ENCODE data around the gene AFMID. TPM values are rescaled to one million over a fixed set of nuclear protein-coding genes. Genes with fewer than 3 reads are reported as not detected.
"Not testable (repeated sequence)": the region's sequence is repeated elsewhere in the genome, so short reads cannot be mapped to it uniquely, and the experiment has no call there.

The AFMID gene
- total RNA-seq, 2 experiments from 2014 or later: 9.2 to 14.0 TPM

DNA sequence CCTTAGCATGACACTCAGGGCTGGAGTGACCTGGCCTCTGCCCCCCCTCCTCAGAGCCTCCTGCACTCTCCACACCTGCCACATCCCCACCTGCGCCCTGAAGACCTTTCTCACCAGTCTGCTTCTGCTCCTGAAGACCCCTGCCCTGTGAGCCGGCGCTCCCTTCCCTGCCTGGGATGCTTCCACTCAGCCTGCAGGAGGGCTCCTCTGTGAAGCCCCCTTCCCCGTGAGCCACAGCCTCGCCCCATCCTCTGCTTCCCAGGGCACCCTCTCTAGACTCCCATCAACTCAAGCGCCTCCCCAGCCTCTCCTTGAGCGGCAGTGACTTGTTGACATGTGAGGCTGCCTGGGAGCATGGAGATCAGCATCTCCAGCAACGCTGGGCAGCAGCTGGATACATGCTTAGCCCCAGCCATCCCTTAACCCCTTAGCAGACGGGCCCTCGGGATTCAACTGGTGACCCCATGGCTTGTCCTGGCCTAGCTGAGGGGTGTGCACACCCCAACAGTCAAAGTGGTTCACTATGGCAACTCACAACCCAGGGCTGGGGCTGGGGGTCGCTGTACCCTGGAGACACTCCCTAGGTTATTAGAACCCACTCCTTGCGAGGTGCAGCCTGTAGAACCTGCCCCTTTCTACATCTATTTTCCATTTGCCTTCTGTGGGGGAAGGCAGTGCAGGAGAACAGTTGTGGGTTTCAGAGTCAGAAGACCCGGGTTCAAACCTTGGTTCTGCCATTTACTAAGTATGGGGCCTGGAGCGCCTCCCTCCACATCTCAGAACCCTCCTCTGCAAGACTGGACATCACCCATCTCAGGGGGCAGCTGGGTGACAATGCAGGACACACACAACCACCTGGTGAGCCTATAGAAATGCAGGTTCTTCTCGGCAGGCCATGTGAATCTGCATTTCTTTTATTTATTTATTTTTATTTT is 65.8 kb downstream of the AFMID start:
- peaks cover 61% of the 10 kb centered on the region for H3K4me1 Mint-ChIP-seq
- H3K9me3 Mint-ChIP-seq: no peaks in the 10 kb centered on the region
- ChIA-PET CTCF (interaction anchor here (0.7 to 3.8 kb wide), 6 partner anchors 35 to 169 kb away, joined by 3 to 25 read pairs (median 18); no protein-coding TSS in a partner anchor), POLR2A (interaction anchor here (1.0 to 1.3 kb wide), 2 partner anchors 90 to 234 kb away, joined by 3 to 5 read pairs; no protein-coding TSS in a partner anchor)
- H3K36me3 Mint-ChIP-seq (ENCODE audit: low read depth): no peaks in the 10 kb centered on the region
- peak overlapping the region; percentile 79 for H3K27ac Mint-ChIP-seq
- H3K27me3 Mint-ChIP-seq: no peaks in the 10 kb centered on the region
- no peak for DNase-seq
- peak overlapping the region; percentile 75 for H3K4me3 Mint-ChIP-seq

DNA sequence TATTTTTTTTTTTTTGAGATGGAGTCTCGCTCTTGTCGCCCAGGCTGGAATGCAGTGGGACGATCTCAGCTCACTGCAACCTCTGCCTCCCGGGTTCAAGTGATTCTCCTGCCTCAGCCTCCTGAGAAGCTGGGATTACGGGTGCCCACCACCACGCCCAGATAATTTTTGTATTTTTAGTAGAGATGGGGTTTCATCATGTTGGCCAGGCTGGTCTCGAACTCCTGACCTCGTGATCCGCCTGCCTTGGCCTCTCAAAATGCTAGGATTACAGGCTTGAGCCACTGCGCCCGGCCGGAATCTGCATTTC is 66.4 kb downstream of the AFMID start:
- Mint-ChIP-seq H3K27ac (peak overlapping the region; percentile 78), H3K4me1 (peaks cover 66% of the 10 kb centered on the region), H3K4me3 (peak overlapping the region; percentile 75)
- POLR2A ChIA-PET: interaction anchor here (1.3 kb wide), 1 partner anchor 90 kb away, joined by 5 read pairs; no protein-coding TSS in a partner anchor
- not testable (repeated sequence) for H3K27me3 Mint-ChIP-seq; H3K9me3 Mint-ChIP-seq; H3K36me3 Mint-ChIP-seq (ENCODE audit: low read depth); DNase-seq
- CTCF ChIA-PET: interaction anchor here (0.7 to 1.9 kb wide), 2 partner anchors 121 to 169 kb away, joined by 3 to 4 read pairs; no protein-coding TSS in a partner anchor

DNA sequence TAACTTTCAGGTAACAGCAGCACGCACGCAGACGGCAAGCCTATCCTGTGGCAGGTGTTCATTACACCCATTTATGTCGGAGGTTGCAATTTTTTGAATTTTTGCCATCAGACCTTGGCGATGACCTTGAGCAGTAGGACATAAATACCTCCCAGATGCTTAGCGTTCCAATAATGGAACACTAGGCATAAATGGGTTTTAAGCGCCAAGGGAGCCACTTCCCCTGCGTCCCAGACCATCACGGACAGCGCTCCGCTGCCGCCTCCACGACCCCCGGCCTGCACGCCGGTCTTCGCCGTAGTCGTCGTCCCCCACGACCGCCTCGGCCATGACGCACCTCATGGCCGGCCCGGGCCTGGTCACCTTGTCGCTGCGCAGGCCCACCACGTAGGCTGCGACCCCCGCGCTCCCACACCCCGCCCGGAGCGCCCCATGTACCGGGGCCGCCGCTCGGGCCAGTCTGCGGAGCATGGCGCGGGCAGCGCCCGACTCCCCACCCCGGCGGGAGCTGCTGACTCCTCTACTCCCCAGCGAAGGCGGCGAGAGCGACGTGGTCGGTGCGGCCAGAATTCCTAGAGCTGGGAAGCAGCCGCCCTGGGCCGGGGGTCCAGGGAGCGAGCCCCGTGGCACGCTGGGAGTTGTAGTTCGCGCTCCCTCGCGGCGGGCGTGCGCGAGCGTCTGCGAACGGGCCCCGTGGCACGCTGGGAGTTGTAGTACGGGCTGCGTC is 66.9 kb downstream of the AFMID start:
- CTCF ChIA-PET: interaction anchor here (0.8 to 1.9 kb wide), 2 partner anchors 120 to 191 kb away, joined by 3 to 4 read pairs; no protein-coding TSS in a partner anchor
- Mint-ChIP-seq H3K27me3 (no peaks in the 10 kb centered on the region), H3K36me3 (ENCODE audit: low read depth) (no peaks in the 10 kb centered on the region), H3K27ac (peak overlapping the region; percentile 78), H3K9me3 (no peaks in the 10 kb centered on the region), H3K4me3 (peak overlapping the region; percentile 75), H3K4me1 (peaks cover 67% of the 10 kb centered on the region)
- DNase-seq: peak; percentile 87
- POLR2A ChIA-PET: interaction anchor here (0.9 to 2.7 kb wide), 6 partner anchors 9 to 295 kb away, joined by 3 to 8 read pairs (median 4); partner anchors contain the start of genes SOCS3, TMC8 and TNRC6C

DNA sequence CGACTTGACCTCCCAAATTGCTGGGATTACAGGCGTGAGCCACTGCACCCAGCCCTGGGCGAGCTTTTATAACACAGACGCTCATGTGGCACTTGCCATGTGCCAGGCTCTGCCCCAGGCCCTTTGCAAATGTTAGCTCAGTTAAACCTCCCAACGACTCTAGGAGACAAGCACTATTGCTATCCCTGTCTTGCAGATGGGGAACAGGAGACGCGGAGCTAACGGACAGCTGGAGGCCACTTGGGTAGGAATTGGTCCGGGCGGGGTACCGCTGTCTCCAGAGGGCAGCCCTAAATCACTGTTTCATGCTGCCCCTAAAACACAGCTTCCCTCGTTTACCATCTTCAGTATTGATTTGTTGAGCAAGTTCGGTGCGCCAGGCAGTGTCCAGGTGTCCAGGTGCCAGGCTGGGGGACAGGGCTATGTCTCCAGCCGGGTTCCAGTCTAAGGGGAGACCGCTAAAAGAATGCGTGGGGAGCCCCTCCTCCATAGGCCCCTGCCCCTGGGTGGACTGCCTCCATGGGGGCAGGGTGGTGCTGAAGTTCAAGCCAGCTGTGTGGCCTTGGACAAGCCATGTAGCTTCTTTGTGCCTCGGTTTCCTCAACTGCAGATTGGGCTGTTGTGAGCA is 68.0 kb downstream of the AFMID start:
- no peaks in the 10 kb centered on the region for H3K27me3 Mint-ChIP-seq
- H3K4me1 Mint-ChIP-seq: peaks cover 75% of the 10 kb centered on the region
- peak overlapping the region; percentile 49 for H3K4me3 Mint-ChIP-seq
- H3K27ac Mint-ChIP-seq: no peak overlapping the region
- DNase-seq: no peak
- no peaks in the 10 kb centered on the region for H3K36me3 Mint-ChIP-seq (ENCODE audit: low read depth)
- ChIA-PET POLR2A (interaction anchor here (0.9 to 2.7 kb wide), 7 partner anchors 8 to 296 kb away, joined by 3 to 8 read pairs (median 3); partner anchors contain the start of genes SOCS3, TMC8 and TNRC6C), CTCF (interaction anchor here (0.7 to 0.8 kb wide), 2 partner anchors 157 to 190 kb away, joined by 3 read pairs; no protein-coding TSS in a partner anchor)
- H3K9me3 Mint-ChIP-seq: no peaks in the 10 kb centered on the region

DNA sequence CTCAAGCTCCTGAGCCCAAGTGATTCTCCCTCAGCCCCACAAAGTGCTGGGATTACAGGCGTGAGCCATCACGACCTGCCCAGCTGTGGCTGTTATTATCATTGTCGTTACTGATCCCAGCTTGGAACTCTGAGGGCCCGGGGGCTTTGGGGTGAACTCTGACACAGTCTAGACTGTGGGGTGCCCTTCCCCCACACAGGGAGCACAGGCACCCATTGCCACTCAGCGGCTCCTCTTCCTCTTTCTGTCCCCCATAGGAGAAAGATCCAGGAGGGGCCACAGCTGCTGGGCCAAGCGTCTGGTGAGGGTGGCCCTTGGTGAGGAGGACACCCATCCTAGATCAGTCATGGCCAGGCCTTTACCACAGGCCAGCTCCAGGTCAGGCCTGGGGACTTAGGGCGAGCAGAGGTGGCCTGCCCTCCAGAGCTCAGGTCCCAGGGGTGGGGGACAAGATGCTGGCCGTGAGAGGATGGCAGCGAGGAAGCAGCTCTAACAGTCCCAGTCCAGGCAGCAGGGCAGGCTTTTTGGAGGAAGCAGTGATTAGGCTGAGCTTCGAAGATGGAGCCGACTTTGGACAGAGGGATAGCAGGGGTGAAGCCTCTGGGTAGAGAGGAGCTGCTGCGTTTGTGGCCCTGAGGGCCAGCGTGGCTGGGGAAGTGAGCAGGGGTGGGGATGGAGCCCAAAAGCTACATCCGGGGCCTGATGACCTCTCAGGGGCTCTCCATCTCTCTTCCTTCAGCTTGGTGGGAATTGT is 69.0 kb downstream of the AFMID start:
- no peaks in the 10 kb centered on the region for H3K36me3 Mint-ChIP-seq (ENCODE audit: low read depth)
- no peak for DNase-seq
- peak overlapping the region; percentile 44 for H3K27ac Mint-ChIP-seq
- peaks cover 74% of the 10 kb centered on the region for H3K4me1 Mint-ChIP-seq
- no peaks in the 10 kb centered on the region for H3K9me3 Mint-ChIP-seq
- ChIA-PET POLR2A (interaction anchor here (1.3 to 2.7 kb wide), 3 partner anchors 33 to 129 kb away, joined by 3 to 8 read pairs (median 5); partner anchors contain the start of gene TMC8), CTCF (no interaction called here)
- no peak overlapping the region for H3K4me3 Mint-ChIP-seq
- H3K27me3 Mint-ChIP-seq: no peaks in the 10 kb centered on the region

DNA sequence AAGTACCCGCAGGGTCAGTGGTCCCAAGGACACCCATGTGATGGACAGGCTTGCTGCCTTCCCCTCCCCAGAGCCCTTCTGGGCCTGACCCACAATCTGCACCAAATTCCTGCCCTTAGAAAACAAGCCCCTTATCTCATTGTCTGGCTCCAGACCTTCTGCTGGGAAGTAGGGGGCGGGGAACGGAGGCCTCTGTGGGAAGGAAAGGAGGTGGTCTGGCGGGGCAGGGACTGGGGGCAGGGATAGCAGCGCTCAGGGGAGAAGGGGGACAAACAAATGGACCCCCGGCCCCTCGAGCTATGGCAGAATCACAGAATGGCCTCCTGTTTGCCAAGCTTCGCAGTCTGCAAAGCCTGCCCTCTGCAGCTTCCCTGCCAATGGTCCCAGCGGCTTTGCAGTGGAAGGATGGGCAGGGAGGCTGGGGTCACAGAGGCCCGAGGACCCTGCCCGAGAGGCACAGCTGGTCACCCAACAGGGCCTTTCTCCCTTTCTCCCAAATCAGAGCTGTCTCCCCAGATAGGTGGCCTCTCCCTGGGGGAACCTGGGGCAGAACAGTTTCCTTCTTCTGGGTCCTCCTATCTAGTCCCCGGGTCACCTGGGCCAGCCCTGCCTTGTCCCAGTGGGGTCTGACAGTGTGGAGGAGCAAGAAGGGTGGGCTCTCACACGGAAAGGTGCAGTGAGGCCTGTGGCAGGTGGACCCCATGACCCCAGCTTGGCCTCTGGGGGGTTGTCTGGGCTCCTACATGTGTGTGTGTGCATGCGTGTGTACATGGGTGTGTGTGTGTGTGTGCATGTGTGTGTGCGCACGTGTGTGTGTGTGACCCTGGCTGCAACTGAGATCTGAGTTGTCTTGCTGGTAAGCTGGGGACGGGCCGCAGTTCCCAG is 69.8 kb downstream of the AFMID start:
- ChIA-PET CTCF (interaction anchor here (1.3 kb wide), 1 partner anchor 99 kb away, joined by 3 read pairs; no protein-coding TSS in a partner anchor), POLR2A (interaction anchor here (1.3 to 1.4 kb wide), 2 partner anchors 34 to 128 kb away, joined by 3 to 5 read pairs; no protein-coding TSS in a partner anchor)
- no peaks in the 10 kb centered on the region for H3K36me3 Mint-ChIP-seq (ENCODE audit: low read depth)
- no peaks in the 10 kb centered on the region for H3K9me3 Mint-ChIP-seq
- H3K4me1 Mint-ChIP-seq: peaks cover 71% of the 10 kb centered on the region
- DNase-seq: no peak
- H3K4me3 Mint-ChIP-seq: no peak overlapping the region
- peak overlapping the region; percentile 86 for H3K27ac Mint-ChIP-seq
- no peaks in the 10 kb centered on the region for H3K27me3 Mint-ChIP-seq

Other genes with a start within 250 kb of the AFMID start
- 10 to 100 TPM; 25.5 to 26.7 TPM for gene TNRC6C, start 228.7 kb upstream of the AFMID start, total RNA-seq
- gene TMC6, start 58.6 kb upstream of the AFMID start, total RNA-seq: 100 to 1,000 TPM; 460 to 463 TPM
- 100 to 1,000 TPM; 316 to 334 TPM for gene TMC8, start 56.6 kb upstream of the AFMID start, total RNA-seq
- not detected for gene C17orf99, start 41.0 kb upstream of the AFMID start, total RNA-seq
- 10 to 100 TPM; 63.6 to 64.0 TPM for gene SYNGR2, start 18.8 kb upstream of the AFMID start, total RNA-seq
- gene TK1, start 310 bp upstream of the AFMID start, total RNA-seq: 100 to 1,000 TPM; 109 to 117 TPM
- gene BIRC5, start 26.9 kb downstream of the AFMID start, total RNA-seq: 10 to 100 TPM; 86.1 to 86.5 TPM
- gene TMEM235, start 44.3 kb downstream of the AFMID start, total RNA-seq: not detected
- gene SOCS3, start 172.7 kb downstream of the AFMID start, total RNA-seq: 10 to 100 TPM; 68.7 to 69.8 TPM
- 10 to 100 TPM; 70.7 to 75.5 TPM for gene PGS1, start 191.3 kb downstream of the AFMID start, total RNA-seq

Data from activated CD4-positive, alpha-beta memory T cell treated with anti-CD3 and anti-CD28 coated beads, Interleukin-2, amount 10 ng/mL, durations not matched to agents 7 days and 5 days (primary cell).